Activated CD8-positive, alpha-beta T cell treated with anti-CD3 and anti-CD28 coated beads for 36 hours (primary cell): ENCODE results near the gene ICAM2. TPM values are rescaled to one million over a fixed set of nuclear protein-coding genes. Genes with fewer than 3 reads are reported as not detected.

Experiments
- ATAC-seq: fragments of 200-7000 bp; cut with Tn5 transposase; one replicate; pipeline ENCODE4 v1.10.0; 2021; ENCODE audit warnings: mild to moderate bottlenecking, moderate library complexity
- CTCF ChIA-PET: fragments of 350-600 bp; sonication (Branson Sonifier 250); formaldehyde crosslinking; loops from one replicate; lab custom pipeline; 2021; ENCODE audit warnings: antibody characterized with exemption; lab: Charles Lee
- POLR2A ChIA-PET: fragments of 350-600 bp; sonication (Branson Sonifier 250); formaldehyde crosslinking; loops from one replicate; lab custom pipeline; 2021; ENCODE audit warnings: antibody characterized with exemption; lab: Charles Lee
- DNase-seq: peaks from one replicate; pipeline ENCODE4 v3.0.0-alpha.2; 2020
- H3K27ac Mint-ChIP-seq: one replicate; pipeline ENCODE4 v1.8.0; 2021; ENCODE audit warnings: mild to moderate bottlenecking, mixed read lengths
- H3K27me3 Mint-ChIP-seq: one replicate; pipeline ENCODE4 v1.8.0; 2021; ENCODE audit warnings: mixed read lengths
- H3K36me3 Mint-ChIP-seq: one replicate; pipeline ENCODE4 v1.8.0; 2021; ENCODE audit warnings: low read depth, mixed read lengths
- H3K4me1 Mint-ChIP-seq: one replicate; pipeline ENCODE4 v1.8.0; 2021; ENCODE audit warnings: low read depth, mixed read lengths
- H3K4me3 Mint-ChIP-seq: one replicate; pipeline ENCODE4 v1.8.0; 2021; ENCODE audit warnings: mild to moderate bottlenecking, moderate library complexity, mixed read lengths
- H3K9me3 Mint-ChIP-seq: one replicate; pipeline ENCODE4 v1.8.0; 2021; ENCODE audit warnings: mixed read lengths
- CTCF ChIP-seq: fragments of 200-600 bp; IDR thresholded peaks from one replicate; pipeline ENCODE4 v1.8.0; 2022; ENCODE audit warnings: antibody characterized with exemption, mild to moderate bottlenecking
- intact Hi-C: fragments of 100-400 bp; cut with micrococcal nuclease; formaldehyde crosslinking; loops from one replicate; pipeline ENCODE4 v1.10.0; 2022
- total RNA-seq, 2 experiments: library from RNA; stranded (reverse); gene quantifications; one replicate each; pipeline ENCODE4 v1.2.3, GENCODE V29; 2021

Gene ICAM2
- total RNA-seq, result 10 to 100 TPM; 53.3 to 53.7 TPM

- Mint-ChIP-seq H3K27me3 (no peaks in the 10 kb centered on the region), H3K9me3 (no peaks in the 10 kb centered on the region), H3K4me3 (peak within 1 kb of the TSS; percentile 94), H3K4me1 (peaks cover 66% of the 10 kb centered on the region), H3K27ac (peak within 1 kb of the TSS; percentile 98), H3K36me3 (peaks cover 12% of the 10 kb centered on the region)
- ChIA-PET CTCF (interaction anchor here (0.9 to 2.8 kb wide), 14 partner anchors 9 to 177 kb away, joined by 3 to 17 read pairs (median 5); partner anchors contain the start of gene GH1), POLR2A (interaction anchor here (0.6 to 2.6 kb wide), 22 partner anchors 13 to 334 kb away, joined by 3 to 30 read pairs (median 4); partner anchors contain the start of genes ERN1 and PRR29)
- ATAC-seq, result peak; percentile 72
- DNase-seq, result peak; percentile 96
- TF ChIP-seq CTCF, result no peak
- intact Hi-C loops, result no loop called here
These were observed at the start of gene ICAM2 for GRCh38 chr17:64020056-64020766. ICAM2 (minus strand) TSS chr17:64020633; CDS start chr17:64006691, 13,942 bp downstream.

GRCh38 chr17:64070213-64070612, 49.8 kb upstream of the ICAM2 start:
- intact Hi-C loops, result no loop called here
- H3K27ac Mint-ChIP-seq, result no peak overlapping the region
- H3K36me3 Mint-ChIP-seq, result peaks cover 65% of the 10 kb centered on the region
- ChIA-PET POLR2A (interaction anchor here (0.7 kb wide), 1 partner anchor 19 kb away, joined by 3 read pairs; no protein-coding TSS in a partner anchor), CTCF (interaction anchor here (0.7 to 12.8 kb wide), 4 partner anchors 10 to 63 kb away, joined by 3 to 228 read pairs (median 4); partner anchors contain the start of gene ERN1)
- ATAC-seq (no peak), DNase-seq (no peak)
- no peak for TF ChIP-seq CTCF
- no peaks in the 10 kb centered on the region for H3K27me3 Mint-ChIP-seq
- H3K4me3 Mint-ChIP-seq, result no peak overlapping the region
- peaks cover 27% of the 10 kb centered on the region for H3K4me1 Mint-ChIP-seq
- H3K9me3 Mint-ChIP-seq, result peaks cover 19% of the 10 kb centered on the region

GRCh38 chr17:64069143-64069542, 48.7 kb upstream of the ICAM2 start:
- no peak for TF ChIP-seq CTCF
- H3K27me3 Mint-ChIP-seq, result no peaks in the 10 kb centered on the region
- peaks cover 36% of the 10 kb centered on the region for H3K4me1 Mint-ChIP-seq
- peaks cover 72% of the 10 kb centered on the region for H3K36me3 Mint-ChIP-seq
- H3K9me3 Mint-ChIP-seq, result peaks cover 19% of the 10 kb centered on the region
- POLR2A ChIA-PET, result interaction anchor here (0.7 to 2.2 kb wide), 3 partner anchors 11 to 228 kb away, joined by 3 to 12 read pairs (median 5); no protein-coding TSS in a partner anchor
- CTCF ChIA-PET, result interaction anchor here (0.8 to 12.8 kb wide), 5 partner anchors 20 to 157 kb away, joined by 3 to 228 read pairs (median 3); partner anchors contain the start of gene ERN1
- peak overlapping the region; percentile 58 for H3K27ac Mint-ChIP-seq
- intact Hi-C loops, result no loop called here
- ATAC-seq (no peak), DNase-seq (no peak)
- H3K4me3 Mint-ChIP-seq, result no peak overlapping the region

- DNase-seq (no peak), ATAC-seq (peak; percentile 38)
- Mint-ChIP-seq H3K27ac (peak overlapping the region; percentile 85), H3K9me3 (peaks cover 19% of the 10 kb centered on the region), H3K36me3 (peaks cover 71% of the 10 kb centered on the region), H3K4me1 (peaks cover 48% of the 10 kb centered on the region), H3K27me3 (no peaks in the 10 kb centered on the region), H3K4me3 (no peak overlapping the region)
- no peak for TF ChIP-seq CTCF
- intact Hi-C loops, result no loop called here
- ChIA-PET CTCF (interaction anchor here (1.1 to 12.8 kb wide), 5 partner anchors 11 to 155 kb away, joined by 3 to 228 read pairs (median 3); partner anchors contain the start of gene ERN1), POLR2A (interaction anchor here (0.8 to 3.2 kb wide), 6 partner anchors 13 to 78 kb away, joined by 3 to 12 read pairs (median 6); partner anchors contain the start of gene ERN1)
These were observed 47.2 kb upstream of the ICAM2 start for GRCh38 chr17:64067657-64068056.
